Measurements from ENCODE around the gene TET3.

DNA sequence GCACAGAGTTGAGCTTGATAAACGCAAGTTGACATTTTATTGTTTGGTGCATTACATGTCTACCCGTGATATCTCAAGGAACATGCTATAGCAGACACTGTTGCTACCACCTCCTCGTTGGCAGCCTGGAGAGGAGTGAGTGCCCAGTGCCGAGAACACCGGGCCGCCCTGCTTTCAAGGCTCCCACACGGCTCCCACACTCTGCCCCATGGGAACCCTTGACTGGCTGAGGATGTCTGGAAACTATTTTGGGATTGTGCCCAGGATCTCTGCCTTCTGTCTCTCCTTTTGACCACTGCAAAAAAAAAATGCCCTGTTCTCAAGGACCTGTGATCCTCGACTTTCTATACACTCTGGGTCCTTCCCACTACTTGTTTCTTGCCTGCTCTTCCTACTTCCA, 21.1 kb downstream of the TET3 start:
- TF ChIP-seq CREB1 (IDR thresholded peaks at IDR 0.05) (no peak), CREB1 (CRISPR knock-in tag; IDR thresholded peaks at IDR 0.05) (no peak), ZNF561 (CRISPR knock-in tag; conservative IDR thresholded peaks at IDR 0.05) (no peak), ZNF445 (CRISPR knock-in tag; IDR thresholded peaks at IDR 0.05; ENCODE audit: low read depth) (no peak), POLR2A (conservative IDR thresholded peaks at IDR 0.05) (no peak), PRMT5 (CRISPR knock-in tag; IDR thresholded peaks at IDR 0.05) (no peak), KAT7 (CRISPR knock-in tag; IDR thresholded peaks at IDR 0.05; ENCODE audit: borderline replicate concordance) (no peak), SREBF2 (CRISPR knock-in tag; IDR thresholded peaks at IDR 0.05) (no peak), ZNF551 (CRISPR knock-in tag; IDR thresholded peaks at IDR 0.05) (no peak)
- TF ChIP-seq, protein P1, sequence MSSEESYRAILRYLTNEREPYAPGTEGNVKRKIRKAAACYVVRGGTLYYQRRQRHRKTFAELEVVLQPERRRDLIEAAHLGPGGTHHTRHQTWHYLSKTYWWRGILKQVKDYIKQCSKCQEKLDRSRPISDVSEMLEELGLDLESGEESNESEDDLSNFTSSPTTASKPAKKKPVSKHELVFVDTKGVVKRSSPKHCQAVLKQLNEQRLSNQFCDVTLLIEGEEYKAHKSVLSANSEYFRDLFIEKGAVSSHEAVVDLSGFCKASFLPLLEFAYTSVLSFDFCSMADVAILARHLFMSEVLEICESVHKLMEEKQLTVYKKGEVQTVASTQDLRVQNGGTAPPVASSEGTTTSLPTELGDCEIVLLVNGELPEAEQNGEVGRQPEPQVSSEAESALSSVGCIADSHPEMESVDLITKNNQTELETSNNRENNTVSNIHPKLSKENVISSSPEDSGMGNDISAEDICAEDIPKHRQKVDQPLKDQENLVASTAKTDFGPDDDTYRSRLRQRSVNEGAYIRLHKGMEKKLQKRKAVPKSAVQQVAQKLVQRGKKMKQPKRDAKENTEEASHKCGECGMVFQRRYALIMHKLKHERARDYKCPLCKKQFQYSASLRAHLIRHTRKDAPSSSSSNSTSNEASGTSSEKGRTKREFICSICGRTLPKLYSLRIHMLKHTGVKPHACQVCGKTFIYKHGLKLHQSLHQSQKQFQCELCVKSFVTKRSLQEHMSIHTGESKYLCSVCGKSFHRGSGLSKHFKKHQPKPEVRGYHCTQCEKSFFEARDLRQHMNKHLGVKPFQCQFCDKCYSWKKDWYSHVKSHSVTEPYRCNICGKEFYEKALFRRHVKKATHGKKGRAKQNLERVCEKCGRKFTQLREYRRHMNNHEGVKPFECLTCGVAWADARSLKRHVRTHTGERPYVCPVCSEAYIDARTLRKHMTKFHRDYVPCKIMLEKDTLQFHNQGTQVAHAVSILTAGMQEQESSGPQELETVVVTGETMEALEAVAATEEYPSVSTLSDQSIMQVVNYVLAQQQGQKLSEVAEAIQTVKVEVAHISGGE (CRISPR knock-in tag; IDR thresholded peaks at IDR 0.05) = no peak
- TF ChIP-seq, protein P2, sequence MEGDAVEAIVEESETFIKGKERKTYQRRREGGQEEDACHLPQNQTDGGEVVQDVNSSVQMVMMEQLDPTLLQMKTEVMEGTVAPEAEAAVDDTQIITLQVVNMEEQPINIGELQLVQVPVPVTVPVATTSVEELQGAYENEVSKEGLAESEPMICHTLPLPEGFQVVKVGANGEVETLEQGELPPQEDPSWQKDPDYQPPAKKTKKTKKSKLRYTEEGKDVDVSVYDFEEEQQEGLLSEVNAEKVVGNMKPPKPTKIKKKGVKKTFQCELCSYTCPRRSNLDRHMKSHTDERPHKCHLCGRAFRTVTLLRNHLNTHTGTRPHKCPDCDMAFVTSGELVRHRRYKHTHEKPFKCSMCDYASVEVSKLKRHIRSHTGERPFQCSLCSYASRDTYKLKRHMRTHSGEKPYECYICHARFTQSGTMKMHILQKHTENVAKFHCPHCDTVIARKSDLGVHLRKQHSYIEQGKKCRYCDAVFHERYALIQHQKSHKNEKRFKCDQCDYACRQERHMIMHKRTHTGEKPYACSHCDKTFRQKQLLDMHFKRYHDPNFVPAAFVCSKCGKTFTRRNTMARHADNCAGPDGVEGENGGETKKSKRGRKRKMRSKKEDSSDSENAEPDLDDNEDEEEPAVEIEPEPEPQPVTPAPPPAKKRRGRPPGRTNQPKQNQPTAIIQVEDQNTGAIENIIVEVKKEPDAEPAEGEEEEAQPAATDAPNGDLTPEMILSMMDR (IDR thresholded peaks at IDR 0.05 in 2 of 3, conservative IDR thresholded peaks at IDR 0.05 in 1 of 3; ENCODE audit: insufficient read depth in 2 of 3, low read depth in 1 of 3, low read length in 3 of 3) = no peak
- TF ChIP-seq, protein P3, sequence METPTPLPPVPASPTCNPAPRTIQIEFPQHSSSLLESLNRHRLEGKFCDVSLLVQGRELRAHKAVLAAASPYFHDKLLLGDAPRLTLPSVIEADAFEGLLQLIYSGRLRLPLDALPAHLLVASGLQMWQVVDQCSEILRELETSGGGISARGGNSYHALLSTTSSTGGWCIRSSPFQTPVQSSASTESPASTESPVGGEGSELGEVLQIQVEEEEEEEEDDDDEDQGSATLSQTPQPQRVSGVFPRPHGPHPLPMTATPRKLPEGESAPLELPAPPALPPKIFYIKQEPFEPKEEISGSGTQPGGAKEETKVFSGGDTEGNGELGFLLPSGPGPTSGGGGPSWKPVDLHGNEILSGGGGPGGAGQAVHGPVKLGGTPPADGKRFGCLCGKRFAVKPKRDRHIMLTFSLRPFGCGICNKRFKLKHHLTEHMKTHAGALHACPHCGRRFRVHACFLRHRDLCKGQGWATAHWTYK (CRISPR knock-in tag; IDR thresholded peaks at IDR 0.05) = no peak
- TF ChIP-seq, protein P4, sequence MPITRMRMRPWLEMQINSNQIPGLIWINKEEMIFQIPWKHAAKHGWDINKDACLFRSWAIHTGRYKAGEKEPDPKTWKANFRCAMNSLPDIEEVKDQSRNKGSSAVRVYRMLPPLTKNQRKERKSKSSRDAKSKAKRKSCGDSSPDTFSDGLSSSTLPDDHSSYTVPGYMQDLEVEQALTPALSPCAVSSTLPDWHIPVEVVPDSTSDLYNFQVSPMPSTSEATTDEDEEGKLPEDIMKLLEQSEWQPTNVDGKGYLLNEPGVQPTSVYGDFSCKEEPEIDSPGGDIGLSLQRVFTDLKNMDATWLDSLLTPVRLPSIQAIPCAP (CRISPR knock-in tag; IDR thresholded peaks at IDR 0.05; ENCODE audit: borderline replicate concordance) = no peak
- TF ChIP-seq, protein P5, sequence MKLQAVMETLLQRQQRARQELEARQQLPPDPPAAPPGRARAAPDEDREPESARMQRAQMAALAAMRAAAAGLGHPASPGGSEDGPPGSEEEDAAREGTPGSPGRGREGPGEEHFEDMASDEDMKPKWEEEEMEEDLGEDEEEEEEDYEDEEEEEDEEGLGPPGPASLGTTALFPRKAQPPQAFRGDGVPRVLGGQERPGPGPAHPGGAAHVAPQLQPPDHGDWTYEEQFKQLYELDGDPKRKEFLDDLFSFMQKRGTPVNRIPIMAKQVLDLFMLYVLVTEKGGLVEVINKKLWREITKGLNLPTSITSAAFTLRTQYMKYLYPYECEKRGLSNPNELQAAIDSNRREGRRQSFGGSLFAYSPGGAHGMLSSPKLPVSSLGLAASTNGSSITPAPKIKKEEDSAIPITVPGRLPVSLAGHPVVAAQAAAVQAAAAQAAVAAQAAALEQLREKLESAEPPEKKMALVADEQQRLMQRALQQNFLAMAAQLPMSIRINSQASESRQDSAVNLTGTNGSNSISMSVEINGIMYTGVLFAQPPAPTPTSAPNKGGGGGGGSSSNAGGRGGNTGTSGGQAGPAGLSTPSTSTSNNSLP (IDR thresholded peaks at IDR 0.05; ENCODE audit: borderline replicate concordance, low read depth, low read length) = no peak

Data from K562 (cell line).